Measurements from ENCODE around the gene MAML3. TPM values are rescaled to one million over a fixed set of nuclear protein-coding genes. Genes with fewer than 3 reads are reported as not detected.
A peak's percentile ranks its signal among the peaks of the same experiment; 100 is the strongest.

MAML3 gene
- total RNA-seq, 1 donor from 2014 or later: 21.8 TPM

DNA sequence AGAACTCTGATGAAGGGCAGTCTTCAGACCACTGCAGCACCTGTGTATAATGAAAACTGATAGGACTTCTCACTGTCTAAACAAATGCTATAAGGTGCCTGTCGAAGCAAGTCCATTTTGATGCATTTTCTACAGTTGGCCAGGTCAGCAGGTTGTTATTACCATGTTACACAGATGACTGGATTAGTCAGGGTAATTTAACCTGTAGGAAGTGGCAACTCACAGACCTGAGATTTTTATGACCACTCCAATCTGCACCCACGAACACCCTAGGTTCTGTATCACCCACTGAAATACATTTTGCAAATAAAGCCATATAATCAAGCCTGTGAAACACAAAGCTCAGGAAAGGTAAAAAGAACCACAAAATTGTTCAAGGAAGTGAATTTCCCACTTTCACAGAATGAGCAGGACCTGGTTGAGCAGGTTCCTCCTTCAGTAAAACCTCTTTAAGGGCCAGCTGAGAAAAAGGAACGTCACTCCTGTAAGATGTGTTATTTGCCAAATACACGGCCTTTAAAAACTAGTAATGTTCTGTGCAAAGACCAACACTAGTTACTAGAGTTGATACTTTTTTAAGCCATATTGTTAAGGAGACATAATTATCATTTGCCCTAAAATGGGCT is 12.7 kb downstream of the MAML3 start:
- Mint-ChIP-seq H3K4me1 (ENCODE audit: unreplicated experiment) (peaks cover 31% of the 10 kb centered on the region), H3K9me3 (peaks cover 11% of the 10 kb centered on the region), H3K36me3 (peaks cover 14% of the 10 kb centered on the region), H3K27me3 (no peaks in the 10 kb centered on the region), H3K27ac (peak overlapping the region; percentile 95), H3K4me3 (peak overlapping the region; percentile 74)
- TF ChIP-seq, protein P1, sequence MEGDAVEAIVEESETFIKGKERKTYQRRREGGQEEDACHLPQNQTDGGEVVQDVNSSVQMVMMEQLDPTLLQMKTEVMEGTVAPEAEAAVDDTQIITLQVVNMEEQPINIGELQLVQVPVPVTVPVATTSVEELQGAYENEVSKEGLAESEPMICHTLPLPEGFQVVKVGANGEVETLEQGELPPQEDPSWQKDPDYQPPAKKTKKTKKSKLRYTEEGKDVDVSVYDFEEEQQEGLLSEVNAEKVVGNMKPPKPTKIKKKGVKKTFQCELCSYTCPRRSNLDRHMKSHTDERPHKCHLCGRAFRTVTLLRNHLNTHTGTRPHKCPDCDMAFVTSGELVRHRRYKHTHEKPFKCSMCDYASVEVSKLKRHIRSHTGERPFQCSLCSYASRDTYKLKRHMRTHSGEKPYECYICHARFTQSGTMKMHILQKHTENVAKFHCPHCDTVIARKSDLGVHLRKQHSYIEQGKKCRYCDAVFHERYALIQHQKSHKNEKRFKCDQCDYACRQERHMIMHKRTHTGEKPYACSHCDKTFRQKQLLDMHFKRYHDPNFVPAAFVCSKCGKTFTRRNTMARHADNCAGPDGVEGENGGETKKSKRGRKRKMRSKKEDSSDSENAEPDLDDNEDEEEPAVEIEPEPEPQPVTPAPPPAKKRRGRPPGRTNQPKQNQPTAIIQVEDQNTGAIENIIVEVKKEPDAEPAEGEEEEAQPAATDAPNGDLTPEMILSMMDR (conservative IDR thresholded peaks at IDR 0.05): no peak
- DNase-seq (ENCODE audit: extremely low spot score, unreplicated experiment): no peak

GRCh38 chr4:140140566-140140965 is 13.4 kb downstream of the MAML3 start:
- TF ChIP-seq, protein P1 (conservative IDR thresholded peaks at IDR 0.05): no peak
- peaks cover 14% of the 10 kb centered on the region for H3K36me3 Mint-ChIP-seq
- peak overlapping the region; percentile 95 for H3K27ac Mint-ChIP-seq
- H3K4me3 Mint-ChIP-seq: no peak overlapping the region
- no peaks in the 10 kb centered on the region for H3K27me3 Mint-ChIP-seq
- H3K9me3 Mint-ChIP-seq: peaks cover 11% of the 10 kb centered on the region
- DNase-seq (ENCODE audit: extremely low spot score, unreplicated experiment): no peak
- peaks cover 39% of the 10 kb centered on the region for H3K4me1 Mint-ChIP-seq (ENCODE audit: unreplicated experiment)

DNA sequence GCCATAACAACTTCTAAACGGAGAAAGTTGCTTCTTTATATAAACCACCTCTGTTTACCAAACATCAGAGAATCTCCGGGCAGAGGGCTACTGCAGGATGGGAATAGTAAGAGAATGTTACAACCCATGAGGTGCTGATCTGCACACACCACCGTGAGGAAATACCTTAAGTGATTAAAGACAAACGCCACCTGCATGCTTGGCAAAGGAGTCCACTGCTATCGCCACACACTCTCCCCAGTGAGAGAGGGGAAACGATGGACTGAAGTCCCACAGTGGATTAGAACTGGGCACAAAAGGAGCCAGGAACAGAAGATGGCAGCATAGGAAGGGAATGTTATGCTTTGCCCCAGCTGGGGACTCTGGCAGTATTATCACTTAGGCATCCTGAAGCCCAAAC is 15.6 kb downstream of the MAML3 start:
- Mint-ChIP-seq H3K4me3 (no peak overlapping the region), H3K4me1 (ENCODE audit: unreplicated experiment) (peaks cover 41% of the 10 kb centered on the region), H3K27ac (peak overlapping the region; percentile 58), H3K36me3 (peaks cover 12% of the 10 kb centered on the region), H3K27me3 (no peaks in the 10 kb centered on the region), H3K9me3 (peaks cover 7% of the 10 kb centered on the region)
- no peak for DNase-seq (ENCODE audit: extremely low spot score, unreplicated experiment)
- TF ChIP-seq, protein P1 (conservative IDR thresholded peaks at IDR 0.05): no peak

- Mint-ChIP-seq H3K4me3 (peak overlapping the region; percentile 72), H3K36me3 (peaks cover 12% of the 10 kb centered on the region), H3K27ac (peak overlapping the region; percentile 88), H3K9me3 (peaks cover 7% of the 10 kb centered on the region), H3K27me3 (no peaks in the 10 kb centered on the region), H3K4me1 (ENCODE audit: unreplicated experiment) (peaks cover 41% of the 10 kb centered on the region)
- TF ChIP-seq, protein P1 (conservative IDR thresholded peaks at IDR 0.05): no peak
- no peak for DNase-seq (ENCODE audit: extremely low spot score, unreplicated experiment)
Measured at GRCh38 chr4:140137671-140138070, 16.3 kb downstream of the MAML3 start.

- Mint-ChIP-seq H3K4me3 (peak overlapping the region; percentile 6), H3K4me1 (ENCODE audit: unreplicated experiment) (peaks cover 38% of the 10 kb centered on the region), H3K27ac (no peak overlapping the region), H3K36me3 (peaks cover 15% of the 10 kb centered on the region), H3K27me3 (no peaks in the 10 kb centered on the region), H3K9me3 (peaks cover 7% of the 10 kb centered on the region)
- TF ChIP-seq, protein P1 (conservative IDR thresholded peaks at IDR 0.05): no peak
- no peak for DNase-seq (ENCODE audit: extremely low spot score, unreplicated experiment)
Measured at GRCh38 chr4:140136509-140136908, 17.5 kb downstream of the MAML3 start.
